GM18909 (cell line): Measurements from ENCODE around the gene NF1.
"Not testable (repeated sequence)": the region's sequence is repeated elsewhere in the genome, so short reads cannot be mapped to it uniquely, and the experiment has no call there.

Experiments
- ATAC-seq: cut with Tn5 transposase; IDR thresholded peaks from one replicate; pipeline ENCODE4 v1.9.1; 2021; ENCODE audit warnings: mild to moderate bottlenecking; ENCODE audit not compliant: unreplicated experiment, poor library complexity

NF1 gene

GRCh38 chr17:31373150-31374093 lies 278.6 kb downstream of the NF1 start:
- ATAC-seq = no peak

- no peak for ATAC-seq
These were observed 279.3 kb downstream of the NF1 start for GRCh38 chr17:31374094-31374447.

GRCh38 chr17:31374503-31374902 lies 279.7 kb downstream of the NF1 start:
- no peak for ATAC-seq

GRCh38 chr17:31378638-31379037 lies 283.9 kb downstream of the NF1 start:
- ATAC-seq = no peak

GRCh38 chr17:31379597-31380205 lies 284.9 kb downstream of the NF1 start:
- no peak for ATAC-seq

GRCh38 chr17:31381165-31381668 lies 286.4 kb downstream of the NF1 start:
- ATAC-seq = no peak

GRCh38 chr17:31382668-31383275 lies 288.0 kb downstream of the NF1 start:
- ATAC-seq = not testable (repeated sequence)

GRCh38 chr17:31383488-31383887 lies 288.7 kb downstream of the NF1 start:
- not testable (repeated sequence) for ATAC-seq

- no peak for ATAC-seq
These were observed 290.9 kb downstream of the NF1 start for GRCh38 chr17:31385428-31386285.

GRCh38 chr17:31386542-31387075 lies 291.8 kb downstream of the NF1 start:
- no peak for ATAC-seq

- no peak for ATAC-seq
These were observed 292.7 kb downstream of the NF1 start for GRCh38 chr17:31387438-31387837.

- ATAC-seq = no peak
These were observed 293.6 kb downstream of the NF1 start for GRCh38 chr17:31388351-31388750.

GRCh38 chr17:31388770-31389656 lies 294.2 kb downstream of the NF1 start:
- no peak for ATAC-seq

GRCh38 chr17:31389657-31390381 lies 295.0 kb downstream of the NF1 start:
- no peak for ATAC-seq

- no peak for ATAC-seq
These were observed 295.6 kb downstream of the NF1 start for GRCh38 chr17:31390426-31390747.

GRCh38 chr17:31390748-31391495 lies 296.1 kb downstream of the NF1 start:
- no peak for ATAC-seq

- ATAC-seq = no peak
These were observed 296.7 kb downstream of the NF1 start, which contains the start of gene RAB11FIP4 for GRCh38 chr17:31391496-31391949. Gene RAB11FIP4 (plus strand): TSS chr17:31391675. CDS start chr17:31391853, 178 bp downstream.
